HepG2 (cell line): ENCODE results near the gene ADGRV1. TPM values are rescaled to one million over a fixed set of nuclear protein-coding genes. Genes with fewer than 3 reads are reported as not detected.

Experiments
- CEBPB ChIP-seq: IDR thresholded peaks from 2 replicates; pipeline ENCODE4 v1.6.1; 2011; ENCODE audit warnings: low read depth, low read length, improper control_type of control experiment, borderline replicate concordance
- KDM6A ChIP-seq: IDR thresholded peaks from 2 replicates; pipeline ENCODE4 v1.6.1; 2016; ENCODE audit warnings: low read depth
- LCORL ChIP-seq, 2 experiments: fragments of 450-650 bp in 1 of 2; sonication (generic) in 1 of 2; formaldehyde crosslinking in 1 of 2; IDR thresholded peaks; 2 replicates each; pipeline versions ENCODE4 v1.5.0 to v1.6.1; 2017 to 2020; ENCODE audit warnings: antibody characterized with exemption in 1 of 2, missing genetic modification reagents in 1 of 2
- NR2F6 ChIP-seq, 2 experiments: IDR thresholded peaks; 2 replicates each; pipeline ENCODE4 v1.6.1; 2016; ENCODE audit warnings: antibody characterized with exemption in 1 of 2, mild to moderate bottlenecking in 1 of 2
- RFXAP ChIP-seq: sonication (generic); formaldehyde crosslinking; IDR thresholded peaks from 2 replicates; pipeline ENCODE4 v1.4.0; 2020; ENCODE audit warnings: missing genetic modification reagents, borderline replicate concordance
- SMAD9 ChIP-seq: sonication (generic); formaldehyde crosslinking; IDR thresholded peaks from 2 replicates; pipeline ENCODE4 v1.5.1; 2020; ENCODE audit warnings: mild to moderate bottlenecking, missing genetic modification reagents
- SSRP1 ChIP-seq: IDR thresholded peaks from 2 replicates; pipeline ENCODE4 v1.6.1; 2016; ENCODE audit warnings: control low read depth
- TAF1 ChIP-seq: sonication (generic); formaldehyde crosslinking; IDR thresholded peaks from 2 replicates; pipeline ENCODE4 v1.4.0; 2020; ENCODE audit warnings: missing genetic modification reagents
- TOE1 ChIP-seq: sonication (generic); formaldehyde crosslinking; IDR thresholded peaks from 2 replicates; pipeline ENCODE4 v1.4.0; 2020; ENCODE audit warnings: mild to moderate bottlenecking, missing genetic modification reagents
- ZBTB7B ChIP-seq: sonication (generic); formaldehyde crosslinking; IDR thresholded peaks from 2 replicates; pipeline ENCODE4 v1.4.0; 2020; ENCODE audit warnings: missing genetic modification reagents
- ZNF546 ChIP-seq: sonication (generic); formaldehyde crosslinking; conservative IDR thresholded peaks from 2 replicates; pipeline ENCODE4 v1.8.1; 2023; ENCODE audit warnings: mild to moderate bottlenecking, missing genetic modification reagents
- ZNF777 ChIP-seq: sonication (generic); formaldehyde crosslinking; IDR thresholded peaks from 2 replicates; pipeline ENCODE4 v1.4.0; 2020; ENCODE audit warnings: missing genetic modification reagents
- ZSCAN20 ChIP-seq: sonication (generic); formaldehyde crosslinking; IDR thresholded peaks from 2 replicates; pipeline ENCODE4 v1.4.0; 2020; ENCODE audit warnings: missing genetic modification reagents, mild to moderate bottlenecking, borderline replicate concordance
- polyA plus RNA-seq, 8 experiments: library from polyadenylated mRNA; depleted of rRNA in 3 of 8; stranded (reverse) in 7 of 8; unstranded in 1 of 8; fragments of >200 nt; fragmentation: Illumina TruSeq in 4 of 8; extraction: Trizol in 4 of 8; gene quantifications; 2 replicates each; pipeline versions ENCODE4 v1.2.1 to v1.2.3, GENCODE V29; 2011 to 2016; ENCODE audit warnings: low read depth in 4 of 8, missing spikeins in 1 of 8, mixed read lengths in 1 of 8; ENCODE audit not compliant: insufficient read depth in 1 of 8
- total RNA-seq, 5 experiments: library from RNA; depleted of rRNA; stranded (reverse); fragments of >200 nt; fragmentation: Illumina TruSeq; extraction: Trizol; gene quantifications; 2 replicates each; pipeline ENCODE4 v1.2.3, GENCODE V29; 2016; ENCODE audit warnings: low read depth in 1 of 5
- TF ChIP-seq, protein P1 (sequence below): sonication (generic); formaldehyde crosslinking; IDR thresholded peaks from 2 replicates; pipeline ENCODE4 v1.5.0; 2020; ENCODE audit warnings: mild to moderate bottlenecking, missing genetic modification reagents, borderline replicate concordance
- TF ChIP-seq, protein P2 (sequence below): sonication (generic); formaldehyde crosslinking; IDR thresholded peaks from one replicate; pipeline ENCODE4 v1.5.1; 2020; ENCODE audit warnings: mild to moderate bottlenecking, missing genetic modification reagents; ENCODE audit errors: not compliant biosample characterization
- TF ChIP-seq, protein P3 (sequence below): IDR thresholded peaks from 2 replicates; pipeline ENCODE4 v1.6.1; 2016; ENCODE audit warnings: control low read depth
- TF ChIP-seq, protein P4 (sequence below): sonication (generic); formaldehyde crosslinking; conservative IDR thresholded peaks from 2 replicates; pipeline ENCODE4 v1.8.0; 2022; ENCODE audit warnings: missing genetic modification reagents

Gene ADGRV1
- total and polyA plus RNA-seq, 2 of the 13 experiments (the other 11 are each of a cell fraction or from before 2014, with no cell fraction given): 1.7 to 3.9 TPM

DNA sequence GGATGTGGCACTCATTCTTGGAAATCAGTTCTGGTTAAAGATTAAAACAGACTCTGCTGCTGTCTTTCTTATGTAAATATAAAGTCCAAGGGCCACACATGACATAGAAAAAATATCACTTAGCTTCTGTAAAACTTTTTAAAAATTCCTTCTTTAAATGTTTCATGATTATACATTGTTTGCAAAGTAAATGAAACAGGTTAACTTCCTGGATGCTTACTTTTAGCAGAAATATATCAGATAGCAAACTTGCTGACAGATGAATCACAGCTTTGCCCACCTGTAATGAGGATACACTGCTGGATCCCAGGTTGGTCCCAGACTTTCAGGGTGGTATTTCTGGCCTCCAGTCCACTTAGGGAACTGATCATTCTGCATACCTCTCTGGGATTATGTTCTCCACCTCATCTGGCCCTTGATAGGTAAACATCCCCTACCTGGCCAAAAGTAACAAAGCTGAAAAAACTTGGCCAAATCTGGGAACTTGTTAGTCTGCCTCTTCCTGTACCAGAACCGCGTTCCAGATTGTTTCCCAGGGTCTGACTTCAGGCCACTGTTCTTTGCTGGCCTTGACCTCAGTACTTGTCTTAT is 340.5 kb downstream of the ADGRV1 start (continued):
- TF ChIP-seq, protein P1, sequence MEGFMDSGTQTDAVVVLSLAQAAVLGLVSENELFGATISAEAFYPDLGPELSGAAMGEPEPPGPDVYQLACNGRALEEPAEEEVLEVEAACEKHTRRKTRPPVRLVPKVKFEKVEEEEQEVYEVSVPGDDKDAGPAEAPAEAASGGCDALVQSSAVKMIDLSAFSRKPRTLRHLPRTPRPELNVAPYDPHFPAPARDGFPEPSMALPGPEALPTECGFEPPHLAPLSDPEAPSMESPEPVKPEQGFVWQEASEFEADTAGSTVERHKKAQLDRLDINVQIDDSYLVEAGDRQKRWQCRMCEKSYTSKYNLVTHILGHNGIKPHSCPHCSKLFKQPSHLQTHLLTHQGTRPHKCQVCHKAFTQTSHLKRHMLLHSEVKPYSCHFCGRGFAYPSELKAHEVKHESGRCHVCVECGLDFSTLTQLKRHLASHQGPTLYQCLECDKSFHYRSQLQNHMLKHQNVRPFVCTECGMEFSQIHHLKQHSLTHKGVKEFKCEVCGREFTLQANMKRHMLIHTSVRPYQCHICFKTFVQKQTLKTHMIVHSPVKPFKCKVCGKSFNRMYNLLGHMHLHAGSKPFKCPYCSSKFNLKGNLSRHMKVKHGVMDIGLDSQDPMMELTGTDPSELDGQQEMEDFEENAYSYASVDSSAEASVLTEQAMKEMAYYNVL (CRISPR knock-in tag): 0 out of 2 replicates have a peak, but pooled peaks have one; percentile 75
- TF ChIP-seq ZBTB7B: peak; percentile 33; the same call in 1 of the 2 replicates
- TF ChIP-seq SSRP1 (CRISPR knock-in tag): no peak
- TF ChIP-seq, protein P2, sequence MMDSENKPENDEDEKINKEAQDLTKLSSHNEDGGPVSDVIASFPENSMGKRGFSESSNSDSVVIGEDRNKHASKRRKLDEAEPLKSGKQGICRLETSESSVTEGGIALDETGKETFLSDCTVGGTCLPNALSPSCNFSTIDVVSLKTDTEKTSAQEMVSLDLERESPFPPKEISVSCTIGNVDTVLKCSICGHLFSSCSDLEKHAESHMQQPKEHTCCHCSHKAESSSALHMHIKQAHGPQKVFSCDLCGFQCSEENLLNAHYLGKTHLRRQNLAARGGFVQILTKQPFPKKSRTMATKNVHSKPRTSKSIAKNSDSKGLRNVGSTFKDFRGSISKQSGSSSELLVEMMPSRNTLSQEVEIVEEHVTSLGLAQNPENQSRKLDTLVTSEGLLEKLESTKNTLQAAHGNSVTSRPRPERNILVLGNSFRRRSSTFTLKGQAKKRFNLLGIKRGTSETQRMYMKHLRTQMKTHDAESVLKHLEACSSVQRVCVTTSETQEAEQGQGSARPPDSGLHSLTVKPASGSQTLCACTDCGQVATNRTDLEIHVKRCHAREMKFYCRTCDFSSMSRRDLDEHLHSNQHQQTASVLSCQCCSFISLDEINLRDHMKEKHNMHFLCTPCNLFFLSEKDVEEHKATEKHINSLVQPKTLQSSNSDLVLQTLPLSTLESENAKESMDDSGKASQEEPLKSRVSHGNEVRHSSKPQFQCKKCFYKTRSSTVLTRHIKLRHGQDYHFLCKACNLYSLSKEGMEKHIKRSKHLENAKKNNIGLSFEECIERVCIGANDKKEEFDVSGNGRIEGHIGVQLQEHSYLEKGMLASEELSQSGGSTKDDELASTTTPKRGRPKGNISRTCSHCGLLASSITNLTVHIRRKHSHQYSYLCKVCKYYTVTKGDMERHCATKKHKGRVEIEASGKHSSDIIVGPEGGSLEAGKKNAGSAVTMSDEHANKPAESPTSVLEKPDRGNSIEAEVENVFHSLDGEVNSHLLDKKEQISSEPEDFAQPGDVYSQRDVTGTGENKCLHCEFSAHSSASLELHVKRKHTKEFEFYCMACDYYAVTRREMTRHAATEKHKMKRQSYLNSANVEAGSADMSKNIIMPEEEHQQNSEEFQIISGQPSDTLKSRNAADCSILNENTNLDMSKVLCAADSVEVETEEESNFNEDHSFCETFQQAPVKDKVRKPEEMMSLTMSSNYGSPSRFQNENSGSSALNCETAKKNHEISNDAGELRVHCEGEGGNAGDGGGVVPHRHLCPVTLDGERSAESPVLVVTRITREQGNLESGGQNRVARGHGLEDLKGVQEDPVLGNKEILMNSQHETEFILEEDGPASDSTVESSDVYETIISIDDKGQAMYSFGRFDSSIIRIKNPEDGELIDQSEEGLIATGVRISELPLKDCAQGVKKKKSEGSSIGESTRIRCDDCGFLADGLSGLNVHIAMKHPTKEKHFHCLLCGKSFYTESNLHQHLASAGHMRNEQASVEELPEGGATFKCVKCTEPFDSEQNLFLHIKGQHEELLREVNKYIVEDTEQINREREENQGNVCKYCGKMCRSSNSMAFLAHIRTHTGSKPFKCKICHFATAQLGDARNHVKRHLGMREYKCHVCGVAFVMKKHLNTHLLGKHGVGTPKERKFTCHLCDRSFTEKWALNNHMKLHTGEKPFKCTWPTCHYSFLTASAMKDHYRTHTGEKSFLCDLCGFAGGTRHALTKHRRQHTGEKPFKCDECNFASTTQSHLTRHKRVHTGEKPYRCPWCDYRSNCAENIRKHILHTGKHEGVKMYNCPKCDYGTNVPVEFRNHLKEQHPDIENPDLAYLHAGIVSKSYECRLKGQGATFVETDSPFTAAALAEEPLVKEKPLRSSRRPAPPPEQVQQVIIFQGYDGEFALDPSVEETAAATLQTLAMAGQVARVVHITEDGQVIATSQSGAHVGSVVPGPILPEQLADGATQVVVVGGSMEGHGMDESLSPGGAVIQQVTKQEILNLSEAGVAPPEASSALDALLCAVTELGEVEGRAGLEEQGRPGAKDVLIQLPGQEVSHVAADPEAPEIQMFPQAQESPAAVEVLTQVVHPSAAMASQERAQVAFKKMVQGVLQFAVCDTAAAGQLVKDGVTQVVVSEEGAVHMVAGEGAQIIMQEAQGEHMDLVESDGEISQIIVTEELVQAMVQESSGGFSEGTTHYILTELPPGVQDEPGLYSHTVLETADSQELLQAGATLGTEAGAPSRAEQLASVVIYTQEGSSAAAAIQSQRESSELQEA (CRISPR knock-in tag): no peak
- peak; percentile 55 for TF ChIP-seq KDM6A (CRISPR knock-in tag)
- no peak for TF ChIP-seq RFXAP (CRISPR knock-in tag)
- no peak for TF ChIP-seq ZNF546
- TF ChIP-seq CEBPB: no peak
- no peak for TF ChIP-seq ZSCAN20 (CRISPR knock-in tag)
- TF ChIP-seq, protein P3, sequence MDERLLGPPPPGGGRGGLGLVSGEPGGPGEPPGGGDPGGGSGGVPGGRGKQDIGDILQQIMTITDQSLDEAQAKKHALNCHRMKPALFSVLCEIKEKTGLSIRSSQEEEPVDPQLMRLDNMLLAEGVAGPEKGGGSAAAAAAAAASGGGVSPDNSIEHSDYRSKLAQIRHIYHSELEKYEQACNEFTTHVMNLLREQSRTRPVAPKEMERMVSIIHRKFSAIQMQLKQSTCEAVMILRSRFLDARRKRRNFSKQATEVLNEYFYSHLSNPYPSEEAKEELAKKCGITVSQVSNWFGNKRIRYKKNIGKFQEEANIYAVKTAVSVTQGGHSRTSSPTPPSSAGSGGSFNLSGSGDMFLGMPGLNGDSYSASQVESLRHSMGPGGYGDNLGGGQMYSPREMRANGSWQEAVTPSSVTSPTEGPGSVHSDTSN: no peak
- no peak for TF ChIP-seq ZNF777
- peak; percentile 55; the same call in 1 of the 2 replicates for TF ChIP-seq NR2F6 (IDR thresholded peaks at IDR 0.05)
- peak; percentile 75 for TF ChIP-seq NR2F6 (CRISPR knock-in tag; IDR thresholded peaks at IDR 0.05)
- no peak for TF ChIP-seq TOE1 (CRISPR knock-in tag)
- TF ChIP-seq, protein P4, sequence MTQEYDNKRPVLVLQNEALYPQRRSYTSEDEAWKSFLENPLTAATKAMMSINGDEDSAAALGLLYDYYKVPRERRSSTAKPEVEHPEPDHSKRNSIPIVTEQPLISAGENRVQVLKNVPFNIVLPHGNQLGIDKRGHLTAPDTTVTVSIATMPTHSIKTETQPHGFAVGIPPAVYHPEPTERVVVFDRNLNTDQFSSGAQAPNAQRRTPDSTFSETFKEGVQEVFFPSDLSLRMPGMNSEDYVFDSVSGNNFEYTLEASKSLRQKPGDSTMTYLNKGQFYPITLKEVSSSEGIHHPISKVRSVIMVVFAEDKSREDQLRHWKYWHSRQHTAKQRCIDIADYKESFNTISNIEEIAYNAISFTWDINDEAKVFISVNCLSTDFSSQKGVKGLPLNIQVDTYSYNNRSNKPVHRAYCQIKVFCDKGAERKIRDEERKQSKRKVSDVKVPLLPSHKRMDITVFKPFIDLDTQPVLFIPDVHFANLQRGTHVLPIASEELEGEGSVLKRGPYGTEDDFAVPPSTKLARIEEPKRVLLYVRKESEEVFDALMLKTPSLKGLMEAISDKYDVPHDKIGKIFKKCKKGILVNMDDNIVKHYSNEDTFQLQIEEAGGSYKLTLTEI (CRISPR knock-in tag): no peak
- TF ChIP-seq TAF1 (CRISPR knock-in tag): no peak
- TF ChIP-seq LCORL (IDR thresholded peaks at IDR 0.05): no peak
- peak; percentile 89 for TF ChIP-seq LCORL (CRISPR knock-in tag; IDR thresholded peaks at IDR 0.05)
- TF ChIP-seq SMAD9 (CRISPR knock-in tag): 0 out of 2 replicates have a peak, but pooled peaks have one; percentile 30
